Glomerular endothelial cell (primary cell): ENCODE results near the gene SMARCD1. TPM values are rescaled to one million over a fixed set of nuclear protein-coding genes. Genes with fewer than 3 reads are reported as not detected.

ENCODE experiments used
- DNase-seq: peaks from one replicate; pipeline ENCODE4 v3.0.0-alpha.2; 2011; ENCODE audit warnings: low read depth, low spot score; ENCODE audit errors: extremely low read depth
- total RNA-seq: library from RNA; depleted of rRNA; stranded (reverse); fragments of >200 nt; gene quantifications from 2 replicates; pipeline ENCODE4 v1.2.3, GENCODE V29; 2015

Gene SMARCD1
- total RNA-seq, 1 donor from 2014 or later = 109 TPM

- DNase-seq = no peak
Observed at GRCh38 chr12:50103351-50103750, 18.2 kb downstream of the SMARCD1 start.

GRCh38 chr12:50103767-50104321 is 18.7 kb downstream of the SMARCD1 start, which contains the start of gene GPD1:
Gene GPD1, plus strand, starts transcription at chr12:50104008. Its CDS starts 43 bp downstream, at chr12:50104051.
- DNase-seq = no peak

GRCh38 chr12:50104417-50105366 is 19.6 kb downstream of the SMARCD1 start:
- no peak for DNase-seq

GRCh38 chr12:50105913-50106450 is 20.8 kb downstream of the SMARCD1 start:
- no peak for DNase-seq

GRCh38 chr12:50106907-50107306 is 21.8 kb downstream of the SMARCD1 start:
- DNase-seq = no peak

GRCh38 chr12:50107416-50108268 is 22.5 kb downstream of the SMARCD1 start:
- no peak for DNase-seq

GRCh38 chr12:50109319-50109718 is 24.2 kb downstream of the SMARCD1 start:
- DNase-seq = no peak

- no peak for DNase-seq
Observed at GRCh38 chr12:50110127-50110761, 25.1 kb downstream of the SMARCD1 start.

GRCh38 chr12:50110762-50111351 is 25.7 kb downstream of the SMARCD1 start:
- DNase-seq = no peak

GRCh38 chr12:50111395-50111692 is 26.2 kb downstream of the SMARCD1 start:
- no peak for DNase-seq

- peak; percentile 96 for DNase-seq
Observed at GRCh38 chr12:50111693-50112455, 26.7 kb downstream of the SMARCD1 start, which contains the start of gene COX14. Gene COX14, plus strand, starts transcription at chr12:50112236. Its CDS starts 7,808 bp downstream, at chr12:50120044.

GRCh38 chr12:50112456-50113218 is 27.5 kb downstream of the SMARCD1 start:
- DNase-seq = no peak

- no peak for DNase-seq
Observed at GRCh38 chr12:50117057-50117622, 32.0 kb downstream of the SMARCD1 start.

- no peak for DNase-seq
Observed at GRCh38 chr12:50119387-50119786, 34.2 kb downstream of the SMARCD1 start.

- DNase-seq = no peak
Observed at GRCh38 chr12:50120521-50120920, 35.4 kb downstream of the SMARCD1 start.

GRCh38 chr12:50120953-50121352 is 35.8 kb downstream of the SMARCD1 start:
- DNase-seq = no peak

- no peak for DNase-seq
Observed at GRCh38 chr12:50121641-50122040, 36.5 kb downstream of the SMARCD1 start.

- no peak for DNase-seq
Observed at GRCh38 chr12:50123203-50123602, 38.1 kb downstream of the SMARCD1 start.
